Muscle of arm (tissue), 12 donors: ENCODE measurements around the gene CDC34. TPM values are rescaled to one million over a fixed set of nuclear protein-coding genes. Genes with fewer than 3 reads are reported as not detected.

ENCODE experiments used
- DNase-seq: peaks from one replicate; pipeline ENCODE4 v3.0.0-alpha.2; 2013
- polyA plus RNA-seq, 12 donors: library from polyadenylated mRNA; unstranded; fragments of 120-200 nt; gene quantifications; one replicate each; pipeline ENCODE4 v1.2.1, GENCODE V29; 2013; ENCODE audit not compliant: insufficient read length in 12 of 12

Gene CDC34
- polyA plus RNA-seq, 12 donors = 48.4 to 140 (median 61.1) TPM; not detected in 1

DNA sequence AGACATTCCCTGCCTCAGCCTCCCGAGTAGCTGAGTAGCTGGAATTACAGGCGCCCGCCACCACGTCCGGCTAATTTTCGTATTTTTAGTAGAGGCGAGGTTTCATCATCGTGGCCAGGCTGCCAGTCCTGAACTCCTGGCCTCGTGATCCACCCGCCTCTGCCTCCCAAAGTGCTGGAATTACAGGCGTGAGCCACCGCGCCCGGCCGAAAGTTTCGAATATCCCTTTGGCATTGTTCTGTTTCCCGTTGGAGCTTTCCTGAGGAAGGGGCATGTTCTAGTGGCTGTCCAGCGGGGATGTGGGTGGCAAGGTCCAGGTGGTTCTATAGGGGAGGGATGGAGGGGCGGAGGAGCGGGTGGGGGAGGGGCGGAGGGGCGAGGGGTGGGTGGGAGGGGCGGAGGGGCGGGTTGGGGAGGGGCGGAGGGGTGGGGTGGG, 38.7 kb downstream of the CDC34 start:
- no peak for DNase-seq

DNA sequence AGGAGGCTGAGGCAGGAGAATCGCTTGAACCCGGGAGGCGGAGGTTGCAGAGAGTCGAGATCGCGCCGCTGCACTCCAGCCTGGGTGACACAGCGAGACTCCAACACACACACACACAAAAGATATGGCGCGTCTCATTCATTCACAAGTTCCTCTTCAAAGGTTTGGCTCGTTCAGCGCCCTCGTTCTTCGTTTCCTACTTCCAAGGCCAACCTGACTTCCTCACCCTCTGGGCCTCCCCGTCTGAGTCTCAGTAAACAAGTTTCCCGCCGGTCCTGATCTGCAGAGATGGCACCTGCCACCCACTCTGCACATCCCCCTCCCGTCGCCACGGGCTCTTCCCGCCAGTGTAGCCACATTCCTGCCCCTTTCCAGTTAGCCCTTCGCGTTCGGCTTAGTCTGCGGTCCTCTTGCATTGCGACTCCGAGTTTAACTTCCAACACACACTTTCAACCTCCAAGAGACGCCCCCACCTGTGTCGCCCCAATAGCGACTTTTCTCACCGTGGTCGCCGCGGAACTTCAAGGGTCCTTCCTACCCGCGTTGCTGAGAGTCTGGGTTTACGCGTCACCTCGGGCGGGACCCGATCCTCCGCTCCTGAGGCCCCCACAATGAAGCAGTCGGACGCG, 39.5 kb downstream of the CDC34 start:
- no peak for DNase-seq

DNA sequence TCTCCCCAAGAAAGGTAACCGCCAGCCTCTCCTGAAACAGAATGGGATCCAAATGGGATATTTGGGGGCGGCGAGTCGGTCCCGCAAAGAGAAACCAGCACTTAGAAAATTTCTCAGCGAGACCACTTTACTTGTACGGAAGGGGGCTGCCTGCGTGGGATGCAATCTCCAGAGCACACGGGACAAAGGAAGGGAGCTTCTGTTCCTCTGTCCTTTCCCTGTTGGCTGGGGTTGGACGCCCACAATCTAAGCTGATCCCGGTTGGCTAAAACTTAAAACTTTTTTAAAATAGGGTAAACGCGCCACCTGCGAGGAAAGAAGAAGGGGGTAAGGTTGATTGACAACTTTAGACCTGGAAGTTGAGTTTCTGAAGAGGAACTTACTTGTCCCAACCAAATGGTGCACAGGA, 40.0 kb downstream of the CDC34 start:
- DNase-seq = no peak

DNA sequence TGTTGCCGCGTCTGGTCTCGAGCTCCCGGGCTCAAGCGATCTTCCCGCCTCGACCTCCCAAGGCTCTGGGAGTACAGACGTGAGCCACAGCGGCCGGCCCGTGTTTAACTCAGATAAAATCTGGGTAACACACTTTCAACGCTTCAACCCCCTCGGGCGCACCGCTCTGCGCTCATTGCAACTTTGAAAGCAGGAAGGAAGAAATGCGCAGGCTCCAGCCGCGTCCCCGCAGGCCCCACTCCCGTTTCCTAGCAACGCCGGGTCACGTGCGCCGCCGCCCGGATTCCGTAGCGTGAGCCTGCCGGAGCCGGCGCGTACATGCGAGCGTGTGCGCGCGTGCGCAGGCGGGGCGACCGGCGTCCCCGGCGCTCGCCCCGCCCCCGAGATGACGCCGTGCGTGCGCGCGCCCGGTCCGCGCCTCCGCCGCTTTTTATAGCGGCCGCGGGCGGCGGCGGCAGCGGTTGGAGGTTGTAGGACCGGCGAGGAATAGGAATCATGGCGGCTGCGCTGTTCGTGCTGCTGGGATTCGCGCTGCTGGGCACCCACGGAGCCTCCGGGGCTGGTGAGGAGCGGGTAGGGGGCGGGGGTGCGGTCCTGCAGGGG, 40.7 kb downstream of the CDC34 start, which contains the start of gene BSG:
BSG (plus strand) TSS at position 457 of the 603 bp plus-strand sequence; CDS start at position 496, 39 bp downstream.
- DNase-seq = peak; percentile 97

DNA sequence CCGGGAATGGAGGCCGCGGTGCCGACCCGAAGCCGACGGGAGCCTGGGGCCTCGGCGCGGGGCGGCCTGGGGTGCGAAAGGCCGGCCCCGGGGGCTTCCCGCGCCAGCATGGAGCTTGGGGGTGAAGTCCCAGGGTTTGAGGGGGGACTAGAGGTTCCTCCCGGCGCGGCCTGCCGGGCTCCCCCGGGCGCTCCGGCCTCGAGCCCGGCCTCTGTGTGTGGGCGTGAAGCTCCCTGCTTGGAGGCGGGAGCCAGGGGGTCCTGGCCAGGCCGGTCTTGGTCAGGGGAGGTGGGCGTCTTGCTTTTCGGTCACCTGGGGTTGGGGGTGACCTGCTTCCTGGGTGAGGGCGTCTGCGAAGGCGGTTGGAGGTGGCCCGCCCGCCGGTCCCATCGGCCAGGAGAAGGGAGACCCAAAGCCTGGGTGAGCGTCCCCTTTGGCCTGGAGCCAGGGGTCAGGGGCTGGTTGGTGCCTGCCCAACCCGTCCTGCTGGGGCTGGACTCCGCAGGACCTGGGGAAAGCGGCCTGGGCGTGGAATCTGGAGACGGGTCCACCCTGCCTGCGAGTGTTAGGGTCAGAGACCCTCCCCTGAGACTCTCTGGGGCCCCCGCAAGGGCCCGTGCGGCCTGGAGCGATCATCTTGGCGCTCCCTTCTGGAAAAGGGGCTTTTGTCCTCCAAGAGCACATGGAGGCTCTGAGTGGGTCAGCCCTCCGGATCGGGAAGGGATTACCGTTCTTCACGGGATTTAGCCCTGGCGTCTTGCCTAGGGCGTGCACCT, 41.4 kb downstream of the CDC34 start:
- DNase-seq = peak; percentile 54

DNA sequence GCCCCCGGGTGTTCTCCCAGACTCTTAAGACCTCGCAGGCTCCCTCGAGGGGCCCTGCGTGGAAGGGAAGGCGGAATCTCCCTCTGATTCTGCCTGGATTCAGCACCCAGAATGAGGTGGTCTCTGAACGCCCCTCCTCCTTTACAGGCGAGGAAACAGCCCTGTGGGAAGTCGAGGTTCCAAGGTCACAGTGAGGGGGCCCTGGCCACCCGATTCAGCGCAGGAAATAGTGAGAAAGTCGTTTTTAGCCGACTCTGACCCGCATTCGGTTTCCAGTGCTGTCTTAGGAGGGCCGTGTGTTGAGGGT, 41.9 kb downstream of the CDC34 start:
- DNase-seq = no peak

DNA sequence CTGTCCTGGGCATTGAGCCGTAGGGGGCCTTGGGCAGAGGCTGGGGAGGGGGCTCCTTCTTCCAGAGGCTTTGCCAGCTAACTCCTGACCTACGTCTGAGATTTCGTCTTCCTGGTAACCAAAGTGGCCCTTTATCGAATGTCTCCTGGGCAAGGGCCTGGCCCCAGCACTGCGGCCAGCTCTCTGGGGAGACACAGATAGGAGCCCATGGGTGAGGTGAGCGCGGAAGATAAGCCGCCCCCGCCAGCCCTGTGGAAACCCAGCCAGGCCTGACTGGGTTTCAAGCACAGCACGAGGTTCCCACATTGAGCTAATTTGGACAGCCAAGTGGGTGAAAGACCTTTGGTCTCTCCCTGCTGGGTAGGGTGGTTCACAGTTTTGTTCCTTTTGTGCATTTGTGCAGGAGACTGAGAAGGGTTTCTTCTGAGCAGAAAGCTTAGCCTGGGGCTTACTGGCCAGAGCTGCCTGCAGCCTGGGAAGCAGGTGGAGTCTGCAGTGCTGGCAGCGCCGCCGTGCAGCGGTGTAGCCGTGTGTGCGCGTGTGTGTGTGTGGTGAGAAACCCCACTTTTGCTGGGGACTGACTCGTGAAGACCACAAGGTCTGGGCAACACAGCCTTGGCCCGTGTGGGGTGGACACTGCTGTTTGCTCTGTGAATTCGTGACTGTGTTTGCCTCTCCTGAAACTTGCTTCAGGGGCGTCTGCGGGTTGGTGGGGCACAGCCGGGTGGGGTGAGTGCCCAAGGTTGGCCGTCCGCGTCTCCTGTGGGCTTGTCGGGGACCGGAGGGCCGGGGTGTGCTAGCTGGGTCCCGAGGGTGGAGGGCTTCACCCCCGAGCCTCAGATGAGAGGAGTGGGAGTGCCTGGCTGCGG, 43.3 kb downstream of the CDC34 start:
- no peak for DNase-seq

DNA sequence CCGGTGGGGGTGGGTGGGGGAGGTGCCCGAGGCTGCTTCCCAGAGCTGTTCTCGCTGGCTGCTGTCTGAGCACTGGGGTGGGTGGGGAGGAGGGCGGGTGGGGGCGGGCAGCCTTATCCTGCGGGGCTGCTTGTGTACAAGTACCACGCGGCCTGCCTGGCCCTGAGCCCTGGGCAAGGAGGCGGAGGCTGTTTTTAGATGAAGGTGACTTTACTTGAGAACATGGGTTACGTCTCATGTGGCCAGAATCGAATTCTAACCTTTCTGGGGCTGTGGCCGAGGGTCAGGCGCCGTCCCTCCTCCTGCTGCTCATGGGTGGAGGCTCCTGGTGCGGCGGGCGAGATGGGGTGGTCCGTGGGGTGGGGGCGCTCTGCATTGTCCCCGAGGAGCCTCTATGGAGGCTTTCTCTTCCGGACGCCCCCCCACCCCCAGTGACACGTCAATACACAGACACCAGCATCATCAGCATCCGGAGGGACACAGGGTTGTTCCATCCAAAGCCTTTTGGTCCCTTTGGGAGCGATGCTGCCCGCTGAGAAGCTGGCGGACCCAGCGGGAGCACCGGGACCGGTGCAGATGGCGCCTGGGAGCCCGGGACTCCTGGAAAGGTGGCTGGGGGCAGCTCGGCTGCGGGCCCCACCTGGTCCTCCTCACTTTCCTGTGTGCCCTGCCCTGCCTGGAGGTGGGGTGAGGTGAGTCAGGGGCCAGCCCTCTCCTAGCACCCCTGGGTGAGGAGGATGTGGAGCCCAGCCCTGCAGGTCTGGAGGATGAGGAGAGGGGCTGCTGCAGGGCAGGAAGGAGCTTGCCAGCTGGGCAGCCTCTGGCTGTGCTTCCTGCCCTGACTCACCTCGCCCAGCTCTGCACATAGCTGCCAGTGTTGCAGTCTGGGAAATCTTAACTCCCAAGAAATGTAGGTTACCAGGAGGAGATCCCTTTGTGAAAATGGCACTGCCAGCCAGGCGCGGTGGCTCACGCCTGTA, 44.3 kb downstream of the CDC34 start:
- no peak for DNase-seq

DNA sequence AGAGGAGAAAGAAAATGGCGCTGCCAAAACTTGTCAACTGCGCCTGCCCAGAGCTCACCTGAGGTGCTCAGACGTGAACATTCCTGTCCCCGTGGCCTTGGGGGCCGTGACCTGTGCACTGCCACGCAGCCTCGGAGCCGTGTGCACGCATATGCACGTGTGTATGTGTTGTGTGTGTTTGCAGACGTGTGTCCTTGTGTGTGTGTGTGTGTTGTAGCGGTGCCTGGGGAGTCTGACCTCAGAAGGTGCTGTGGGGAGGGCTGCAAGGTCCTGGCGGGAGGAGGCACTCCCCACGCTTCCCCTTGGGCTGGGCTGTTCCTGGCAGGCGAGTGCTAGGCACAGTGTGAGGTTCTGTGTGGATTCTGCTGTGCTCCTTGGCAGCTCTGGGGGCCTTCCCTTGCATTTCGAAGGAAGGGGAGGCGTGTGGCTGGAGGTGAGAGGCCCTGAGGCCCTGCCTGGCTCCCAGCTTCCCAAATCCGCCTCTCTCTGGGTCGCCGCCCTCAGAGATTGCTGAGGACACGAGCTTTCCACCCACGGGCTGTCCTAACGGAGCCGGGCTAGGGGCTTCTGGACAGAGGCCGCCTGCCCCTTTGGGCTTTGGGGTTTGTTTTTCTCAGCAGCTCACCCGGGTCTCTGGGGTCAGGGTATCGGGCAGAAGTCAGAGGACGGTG, 45.3 kb downstream of the CDC34 start:
- no peak for DNase-seq

DNA sequence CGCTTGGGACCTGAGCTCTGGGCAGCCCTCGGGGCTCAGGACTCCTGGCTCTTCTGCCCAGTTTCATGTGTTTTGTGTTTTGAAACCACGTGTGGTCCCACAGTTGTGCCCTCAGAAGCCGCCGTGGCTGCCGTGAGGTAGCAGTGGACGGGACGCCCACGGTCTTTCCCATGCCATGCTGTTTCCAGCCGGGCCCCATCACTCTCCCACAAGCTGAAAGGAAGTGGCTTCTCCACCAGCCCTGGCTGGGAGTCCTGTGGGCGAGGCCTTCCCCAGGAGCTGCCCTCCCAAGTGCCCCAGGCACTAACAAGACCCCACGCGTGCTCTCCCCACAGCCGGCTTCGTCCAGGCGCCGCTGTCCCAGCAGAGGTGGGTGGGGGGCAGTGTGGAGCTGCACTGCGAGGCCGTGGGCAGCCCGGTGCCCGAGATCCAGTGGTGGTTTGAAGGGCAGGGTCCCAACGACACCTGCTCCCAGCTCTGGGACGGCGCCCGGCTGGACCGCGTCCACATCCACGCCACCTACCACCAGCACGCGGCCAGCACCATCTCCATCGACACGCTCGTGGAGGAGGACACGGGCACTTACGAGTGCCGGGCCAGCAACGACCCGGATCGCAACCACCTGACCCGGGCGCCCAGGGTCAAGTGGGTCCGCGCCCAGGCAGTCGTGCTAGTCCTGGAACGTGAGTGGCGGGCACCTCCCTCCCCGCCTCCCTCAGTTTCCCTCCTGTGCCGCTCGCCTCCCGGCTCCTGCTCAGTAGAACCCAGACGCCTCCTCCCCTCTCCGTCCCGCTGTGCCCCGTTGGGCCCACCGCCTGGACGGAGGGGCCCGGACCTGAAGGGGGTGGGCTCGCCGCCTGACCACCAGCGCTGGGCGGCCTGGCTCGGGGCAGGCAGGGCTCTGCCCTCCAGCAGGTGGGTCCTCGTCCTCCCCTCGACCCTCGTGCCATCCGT, 46.2 kb downstream of the CDC34 start:
- no peak for DNase-seq

DNA sequence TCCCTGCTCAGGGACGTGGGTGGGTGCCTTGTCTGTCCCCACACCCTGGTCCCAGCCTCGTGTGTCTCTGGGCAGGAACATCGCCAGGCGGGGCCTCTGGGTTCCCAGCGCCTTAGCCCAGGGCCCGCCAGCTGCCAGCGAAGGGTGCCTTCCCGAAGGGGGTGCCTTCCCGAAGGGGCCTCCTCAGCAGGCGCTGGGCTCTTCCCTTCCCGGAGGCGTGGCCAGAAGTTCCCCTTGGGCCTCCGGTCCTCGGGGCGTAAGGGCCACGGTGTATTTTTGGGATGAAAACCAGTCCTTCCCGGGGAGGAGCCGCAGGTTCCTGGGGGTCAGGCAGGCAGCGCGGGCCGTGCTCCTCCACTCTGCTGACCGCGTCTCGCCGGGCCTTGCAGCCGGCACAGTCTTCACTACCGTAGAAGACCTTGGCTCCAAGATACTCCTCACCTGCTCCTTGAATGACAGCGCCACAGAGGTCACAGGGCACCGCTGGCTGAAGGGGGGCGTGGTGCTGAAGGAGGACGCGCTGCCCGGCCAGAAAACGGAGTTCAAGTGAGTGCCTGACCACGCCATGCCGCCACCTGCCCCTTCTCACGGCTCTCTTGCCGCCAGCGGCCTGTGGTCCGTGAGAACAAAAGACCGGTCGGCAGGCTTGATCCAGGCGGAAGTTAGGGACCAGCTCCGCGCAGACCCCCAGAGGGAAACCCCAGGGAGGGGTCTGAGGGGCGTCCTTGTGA, 47.7 kb downstream of the CDC34 start:
- no peak for DNase-seq

DNA sequence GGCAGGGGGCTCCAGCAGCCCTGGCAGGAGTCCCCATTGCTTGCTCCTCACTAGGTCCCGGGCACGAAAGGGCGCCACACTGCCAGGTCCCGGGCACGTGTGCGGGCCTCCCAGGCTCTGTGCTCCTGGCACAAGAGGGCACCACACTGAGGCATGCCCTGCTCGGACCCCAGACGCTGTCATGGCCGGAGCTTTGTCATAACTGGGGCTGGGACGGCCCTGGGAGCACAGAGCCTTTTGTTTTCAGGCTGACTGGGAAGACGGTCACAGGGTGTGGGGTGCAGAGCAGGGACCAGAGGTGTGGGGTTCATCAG, 48.2 kb downstream of the CDC34 start:
- DNase-seq = no peak

DNA sequence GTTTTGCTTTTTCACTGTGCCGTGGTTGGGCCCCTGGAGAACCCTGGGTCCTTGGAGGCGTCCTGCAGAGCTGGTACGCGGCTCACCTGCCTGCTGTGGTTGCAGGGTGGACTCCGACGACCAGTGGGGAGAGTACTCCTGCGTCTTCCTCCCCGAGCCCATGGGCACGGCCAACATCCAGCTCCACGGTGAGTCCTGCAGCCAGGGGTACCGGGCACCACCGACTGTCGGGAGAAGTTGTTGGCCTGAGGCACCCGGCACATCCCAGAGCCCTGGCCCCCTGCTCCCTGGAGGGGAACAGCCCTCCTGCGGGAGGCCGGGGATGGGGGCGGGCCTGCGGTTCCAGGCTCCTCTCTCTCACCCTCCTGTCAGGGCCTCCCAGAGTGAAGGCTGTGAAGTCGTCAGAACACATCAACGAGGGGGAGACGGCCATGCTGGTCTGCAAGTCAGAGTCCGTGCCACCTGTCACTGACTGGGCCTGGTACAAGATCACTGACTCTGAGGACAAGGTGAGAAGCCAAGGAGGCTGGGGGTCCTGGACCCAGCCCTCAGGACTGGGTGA, 48.8 kb downstream of the CDC34 start:
- DNase-seq = no peak

DNA sequence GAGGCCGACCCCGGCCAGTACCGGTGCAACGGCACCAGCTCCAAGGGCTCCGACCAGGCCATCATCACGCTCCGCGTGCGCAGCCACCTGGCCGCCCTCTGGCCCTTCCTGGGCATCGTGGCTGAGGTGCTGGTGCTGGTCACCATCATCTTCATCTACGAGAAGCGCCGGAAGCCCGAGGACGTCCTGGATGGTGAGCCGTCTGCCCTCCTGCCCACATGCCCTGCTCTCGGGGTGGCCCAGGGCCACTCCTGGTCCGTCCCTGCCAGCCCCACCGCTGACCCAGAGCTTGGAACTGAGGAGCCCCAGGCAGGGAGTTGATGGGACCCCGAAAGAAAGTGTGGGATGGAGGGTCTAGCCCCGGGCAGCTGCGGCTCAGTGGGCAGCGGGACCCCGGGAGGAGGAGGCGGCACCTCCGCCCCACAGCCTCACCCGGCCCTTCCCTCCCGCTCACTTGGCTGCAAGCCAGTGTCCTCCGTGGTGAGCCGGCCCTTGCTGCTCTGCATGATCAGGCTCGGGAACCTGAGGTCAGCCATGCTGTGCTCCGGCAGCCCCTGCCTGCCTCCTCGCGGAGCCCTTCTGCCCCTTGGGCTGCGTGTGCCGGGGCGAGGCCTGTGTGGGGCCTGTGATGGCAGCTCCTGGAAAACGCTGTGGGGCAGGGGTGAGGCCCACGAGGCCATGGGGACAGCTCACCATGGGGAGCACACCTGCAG, 50.0 kb downstream of the CDC34 start:
- no peak for DNase-seq

DNA sequence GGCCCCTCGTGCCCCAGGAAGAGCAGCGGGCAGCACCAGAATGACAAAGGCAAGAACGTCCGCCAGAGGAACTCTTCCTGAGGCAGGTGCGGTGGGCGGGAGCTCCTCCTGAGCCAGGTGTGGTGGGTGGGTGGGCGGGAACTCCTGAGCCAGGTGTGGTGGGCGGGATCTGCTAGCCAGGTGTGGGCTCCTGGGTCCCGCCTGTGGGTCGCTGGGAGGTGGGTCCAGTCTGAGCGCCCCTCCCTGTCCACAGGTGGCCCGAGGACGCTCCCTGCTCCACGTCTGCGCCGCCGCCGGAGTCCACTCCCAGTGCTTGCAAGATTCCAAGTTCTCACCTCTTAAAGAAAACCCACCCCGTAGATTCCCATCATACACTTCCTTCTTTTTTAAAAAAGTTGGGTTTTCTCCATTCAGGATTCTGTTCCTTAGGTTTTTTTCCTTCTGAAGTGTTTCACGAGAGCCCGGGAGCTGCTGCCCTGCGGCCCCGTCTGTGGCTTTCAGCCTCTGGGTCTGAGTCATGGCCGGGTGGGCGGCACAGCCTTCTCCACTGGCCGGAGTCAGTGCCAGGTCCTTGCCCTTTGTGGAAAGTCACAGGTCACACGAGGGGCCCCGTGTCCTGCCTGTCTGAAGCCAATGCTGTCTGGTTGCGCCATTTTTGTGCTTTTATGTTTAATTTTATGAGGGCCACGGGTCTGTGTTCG, 51.1 kb downstream of the CDC34 start:
- no peak for DNase-seq

DNA sequence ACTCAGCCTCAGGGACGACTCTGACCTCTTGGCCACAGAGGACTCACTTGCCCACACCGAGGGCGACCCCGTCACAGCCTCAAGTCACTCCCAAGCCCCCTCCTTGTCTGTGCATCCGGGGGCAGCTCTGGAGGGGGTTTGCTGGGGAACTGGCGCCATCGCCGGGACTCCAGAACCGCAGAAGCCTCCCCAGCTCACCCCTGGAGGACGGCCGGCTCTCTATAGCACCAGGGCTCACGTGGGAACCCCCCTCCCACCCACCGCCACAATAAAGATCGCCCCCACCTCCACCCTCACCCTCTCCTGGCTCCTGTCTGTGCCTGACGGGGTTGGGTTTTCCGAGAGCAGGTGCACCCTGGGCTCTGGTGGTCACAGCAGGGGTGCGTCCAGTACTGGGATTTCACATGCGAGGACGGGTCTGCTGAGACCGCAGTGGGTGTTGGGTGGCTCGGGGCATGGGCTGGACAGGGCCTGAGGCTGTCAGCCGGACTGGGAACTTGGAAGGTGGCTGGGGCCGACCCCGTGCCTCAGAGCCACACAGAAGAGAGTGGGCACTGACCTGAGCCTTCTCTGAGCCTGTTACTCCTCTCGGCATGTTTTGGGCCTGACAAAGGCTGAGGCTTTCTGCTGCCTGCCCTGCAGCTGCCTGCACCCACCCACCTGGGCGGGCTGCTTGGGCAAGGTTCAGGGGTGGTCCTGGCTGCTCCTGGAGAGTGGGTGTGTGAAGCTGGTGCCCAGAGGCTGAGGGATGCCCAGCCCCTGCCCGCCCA, 51.8 kb downstream of the CDC34 start:
- no peak for DNase-seq
